Retinal pigment epithelial cell (primary cell): Measurements from ENCODE around the gene ACTRT3.

ENCODE experiments used
- DNase-seq: peaks from one replicate; pipeline ENCODE4 v3.0.0-alpha.2; 2010; ENCODE audit warnings: low read depth
- H3K4me3 ChIP-seq: 2 replicates; pipeline ENCODE4 v1.5.1; 2011; ENCODE audit warnings: mild to moderate bottlenecking, low read length, control low read depth, moderate library complexity
- CTCF ChIP-seq: conservative IDR thresholded peaks from 2 replicates; pipeline ENCODE4 v1.5.1; 2011; ENCODE audit warnings: low read depth, low read length, control low read depth, inconsistent platforms

The ACTRT3 gene

GRCh38 chr3:169759256-169759655 lies 10.1 kb downstream of the ACTRT3 start:
- DNase-seq: no peak
- H3K4me3 ChIP-seq: no peak overlapping the region
- TF ChIP-seq CTCF: no peak

GRCh38 chr3:169758359-169758994 lies 10.9 kb downstream of the ACTRT3 start:
- no peak for DNase-seq
- H3K4me3 ChIP-seq: no peak overlapping the region
- no peak for TF ChIP-seq CTCF

- DNase-seq: no peak
- TF ChIP-seq CTCF: no peak
- no peak overlapping the region for H3K4me3 ChIP-seq
Measured at GRCh38 chr3:169755488-169755887, 13.9 kb downstream of the ACTRT3 start.

- DNase-seq: no peak
- H3K4me3 ChIP-seq: no peak overlapping the region
- TF ChIP-seq CTCF: no peak
Measured at GRCh38 chr3:169754711-169755110, 14.7 kb downstream of the ACTRT3 start.

- DNase-seq: no peak
- TF ChIP-seq CTCF: no peak
- H3K4me3 ChIP-seq: no peak overlapping the region
Measured at GRCh38 chr3:169751875-169752274, 17.5 kb downstream of the ACTRT3 start.

GRCh38 chr3:169750665-169751064 lies 18.7 kb downstream of the ACTRT3 start:
- no peak for TF ChIP-seq CTCF
- DNase-seq: no peak
- H3K4me3 ChIP-seq: no peak overlapping the region

- no peak overlapping the region for H3K4me3 ChIP-seq
- DNase-seq: no peak
Measured at GRCh38 chr3:169748670-169749069, 20.7 kb downstream of the ACTRT3 start.

More at GRCh38 chr3:169748670-169749069, 20.7 kb downstream of the ACTRT3 start:
- no peak for TF ChIP-seq CTCF
